Measurements from ENCODE around the gene DCLK3.

DCLK3 gene

GRCh38 chr3:36765104-36765503, 751 bp upstream of the DCLK3 start:
- no peak for DNase-seq

GRCh38 chr3:36764704-36765038, 318 bp upstream of the DCLK3 start:
- DNase-seq, result no peak

GRCh38 chr3:36762918-36763849, 1.2 kb downstream of the DCLK3 start:
- DNase-seq, result no peak

DNA sequence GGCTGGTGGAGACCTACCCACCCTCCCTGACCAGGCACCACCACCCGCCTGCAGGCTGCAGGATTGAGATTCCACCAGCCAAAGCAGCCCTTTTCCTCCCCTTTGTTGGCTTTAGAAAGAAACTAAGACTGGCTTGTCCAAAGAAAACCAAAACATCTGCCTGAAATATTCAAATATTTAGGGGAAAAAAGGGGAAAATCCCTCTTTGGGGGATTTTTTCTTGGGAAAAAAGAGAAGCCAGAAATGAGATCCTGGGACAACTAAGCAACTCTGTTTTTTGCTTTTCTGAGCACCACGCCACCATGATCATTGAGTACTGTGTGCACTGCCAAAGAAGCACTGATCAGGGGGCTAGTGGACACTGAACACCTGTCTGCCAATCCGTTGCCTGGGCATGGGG, 2.6 kb downstream of the DCLK3 start:
- no peak for DNase-seq

GRCh38 chr3:36756269-36756668, 8.1 kb downstream of the DCLK3 start:
- DNase-seq, result no peak

- DNase-seq, result no peak
These were observed 13.0 kb downstream of the DCLK3 start for GRCh38 chr3:36751326-36751725.

DNA sequence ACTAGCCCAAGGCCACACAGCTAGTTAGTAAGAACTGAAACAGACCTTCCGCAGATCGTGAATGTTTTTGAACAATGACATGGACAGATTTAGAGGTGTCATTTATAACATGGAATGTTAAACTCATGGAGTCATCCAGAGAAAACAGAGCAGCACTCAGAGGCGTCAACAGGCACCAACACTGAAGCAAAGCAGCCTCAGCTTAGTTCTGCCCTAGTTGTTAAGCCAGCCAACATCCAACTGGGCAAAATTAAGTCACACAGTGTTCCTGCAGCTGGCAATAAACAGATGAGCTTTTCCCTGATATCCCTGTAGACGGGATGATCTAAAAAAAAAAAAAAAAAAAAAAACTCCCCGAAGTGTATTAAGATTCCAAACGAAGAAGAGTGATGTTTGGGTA, 13.6 kb downstream of the DCLK3 start:
- DNase-seq, result no peak

DNA sequence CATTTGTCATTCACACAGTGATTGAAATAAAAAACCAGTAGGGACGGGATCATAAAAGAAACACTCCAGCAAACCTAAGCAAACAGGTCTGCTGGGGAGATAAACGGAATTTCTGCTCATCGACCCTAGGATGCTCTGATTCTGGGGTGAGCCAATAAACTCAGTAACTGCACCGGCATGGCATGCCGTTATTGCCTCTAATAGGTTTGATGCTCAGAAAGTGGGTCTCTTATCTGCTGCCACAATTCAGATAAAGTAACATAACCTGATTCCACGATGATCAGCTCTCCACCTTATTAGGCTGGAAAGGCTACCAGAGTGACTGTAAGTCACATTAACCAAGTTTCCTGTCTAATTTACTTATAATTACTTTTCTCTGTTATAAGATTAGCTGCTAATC, 19.6 kb downstream of the DCLK3 start:
- no peak for DNase-seq

GRCh38 chr3:36743826-36744225, 20.5 kb downstream of the DCLK3 start:
- no peak for DNase-seq

DNA sequence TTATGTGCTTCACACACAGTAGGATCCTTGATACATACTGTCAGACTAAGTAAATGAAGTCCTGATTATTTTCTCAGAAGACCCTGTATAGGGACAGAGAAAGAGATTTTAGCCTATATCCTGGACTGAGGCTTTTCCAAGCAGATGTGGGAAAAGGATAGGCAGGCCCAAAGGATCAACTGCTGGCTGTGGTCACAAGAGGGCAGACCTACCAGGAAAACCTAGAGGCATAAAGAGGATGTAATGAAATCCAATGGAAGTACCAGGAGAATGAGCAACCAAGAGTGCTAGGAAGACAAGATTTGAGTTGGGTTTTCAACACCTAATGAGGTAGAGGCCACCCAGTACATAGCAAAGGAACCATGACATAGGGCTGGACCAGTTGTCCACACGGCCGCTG, 23.1 kb downstream of the DCLK3 start:
- DNase-seq, result no peak

DNA sequence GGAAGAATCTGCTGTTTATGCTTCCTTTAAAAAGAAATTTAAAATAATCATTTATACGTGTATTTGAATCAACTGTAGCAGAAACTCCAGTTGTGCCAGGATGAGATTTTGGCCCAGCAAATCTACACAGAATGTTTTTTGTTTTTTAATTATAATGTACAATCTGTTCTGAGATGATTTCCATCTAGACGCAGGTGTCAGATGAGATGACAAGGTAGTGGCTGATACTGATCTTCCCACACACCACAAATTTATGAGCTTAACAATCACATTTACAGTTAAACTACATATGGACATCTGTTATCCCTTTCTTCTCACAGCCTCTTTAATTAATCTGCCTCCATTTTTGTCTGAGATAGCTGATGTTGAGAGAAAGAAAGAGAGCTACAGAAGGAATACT, 23.6 kb downstream of the DCLK3 start:
- no peak for DNase-seq

GRCh38 chr3:36738702-36739101, 25.7 kb downstream of the DCLK3 start:
- DNase-seq, result no peak

GRCh38 chr3:36736301-36736700, 28.1 kb downstream of the DCLK3 start:
- no peak for DNase-seq

DNA sequence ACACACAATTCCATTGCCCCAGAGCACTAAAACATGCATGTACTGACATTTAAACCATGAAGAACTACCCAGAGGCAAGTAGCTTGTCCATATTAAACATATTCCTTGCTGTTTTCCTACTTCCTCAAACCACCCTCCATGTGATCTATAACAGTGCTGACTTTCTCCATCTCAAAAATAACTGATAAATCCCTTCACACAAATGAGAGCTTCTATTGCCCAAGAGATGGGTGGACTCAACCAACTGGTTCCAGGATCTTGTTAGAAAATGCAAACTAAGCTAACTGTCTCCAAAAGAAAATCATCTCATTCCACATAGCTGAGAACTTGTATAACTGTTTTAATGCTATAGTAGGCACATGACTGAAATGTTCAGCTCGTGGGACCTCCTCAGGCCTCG, 29.6 kb downstream of the DCLK3 start:
- no peak for DNase-seq

GRCh38 chr3:36733723-36734122, 30.6 kb downstream of the DCLK3 start:
- DNase-seq, result no peak

DNA sequence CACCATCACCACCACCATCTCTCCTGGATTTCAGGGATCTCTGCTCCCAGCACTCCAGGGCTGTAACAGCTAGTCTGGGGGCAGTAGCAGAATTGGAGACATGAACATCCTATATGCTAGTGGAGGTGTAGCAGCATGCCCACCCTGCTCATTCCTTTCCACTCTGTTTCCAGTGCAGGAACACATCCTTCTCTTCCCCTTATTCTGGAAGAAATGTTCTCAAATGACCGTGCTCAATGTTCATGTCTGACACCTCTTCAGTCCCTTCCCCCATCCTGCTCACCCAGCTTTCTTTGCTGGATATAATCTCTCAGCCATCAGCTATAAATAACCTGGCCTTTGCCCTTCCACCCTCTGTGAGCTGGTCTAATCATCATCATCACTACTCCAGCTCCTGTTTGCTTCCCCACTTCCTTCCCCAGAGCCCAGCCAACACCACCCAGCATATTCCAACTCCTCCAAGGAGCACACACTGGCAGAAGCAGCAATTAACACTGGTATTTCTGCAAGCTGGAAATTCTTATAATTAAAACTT, 31.1 kb downstream of the DCLK3 start:
- DNase-seq, result no peak

GRCh38 chr3:36730966-36731365, 33.4 kb downstream of the DCLK3 start:
- DNase-seq, result no peak

DNA sequence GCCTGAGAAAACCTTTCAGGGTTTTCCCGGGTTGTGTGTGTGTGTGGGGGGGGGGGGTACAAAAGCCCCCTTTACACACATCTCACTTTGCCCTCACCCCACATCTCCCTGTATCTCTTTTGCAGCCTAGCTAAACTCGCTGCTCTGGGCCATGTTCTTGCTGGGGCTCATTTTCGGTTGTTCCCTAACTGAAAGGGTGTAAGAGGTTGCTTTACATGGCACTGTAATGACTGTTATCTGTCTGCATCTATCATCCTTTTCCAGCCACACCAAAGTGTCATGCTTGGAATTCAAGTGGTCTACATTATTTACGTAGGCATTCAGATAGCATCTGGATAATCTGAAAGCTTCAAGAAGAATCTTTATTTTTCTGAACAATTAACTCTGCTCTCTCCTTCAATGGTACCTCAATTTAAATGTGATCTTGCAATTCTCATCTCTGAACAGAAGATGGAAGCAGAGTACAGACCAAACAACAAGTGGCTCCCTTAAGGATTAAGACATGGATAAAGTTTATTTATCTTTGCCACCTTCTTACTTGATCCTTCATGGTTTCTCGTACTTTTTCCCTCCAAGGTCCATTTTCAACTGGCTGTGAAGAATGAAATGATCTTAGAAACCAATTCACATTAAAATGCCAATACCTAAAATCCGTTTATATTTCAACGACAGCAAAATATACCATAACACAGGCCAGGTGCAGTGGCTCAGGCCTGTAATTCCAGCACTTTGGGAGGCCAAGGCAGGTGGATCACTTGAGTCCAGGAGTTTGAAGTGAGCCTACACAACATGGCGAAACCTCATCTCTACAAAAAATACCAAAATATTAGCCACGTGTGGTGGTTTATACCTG, 34.9 kb downstream of the DCLK3 start:
- no peak for DNase-seq

- no peak for DNase-seq
These were observed 49.8 kb downstream of the DCLK3 start for GRCh38 chr3:36714343-36715086.

DNA sequence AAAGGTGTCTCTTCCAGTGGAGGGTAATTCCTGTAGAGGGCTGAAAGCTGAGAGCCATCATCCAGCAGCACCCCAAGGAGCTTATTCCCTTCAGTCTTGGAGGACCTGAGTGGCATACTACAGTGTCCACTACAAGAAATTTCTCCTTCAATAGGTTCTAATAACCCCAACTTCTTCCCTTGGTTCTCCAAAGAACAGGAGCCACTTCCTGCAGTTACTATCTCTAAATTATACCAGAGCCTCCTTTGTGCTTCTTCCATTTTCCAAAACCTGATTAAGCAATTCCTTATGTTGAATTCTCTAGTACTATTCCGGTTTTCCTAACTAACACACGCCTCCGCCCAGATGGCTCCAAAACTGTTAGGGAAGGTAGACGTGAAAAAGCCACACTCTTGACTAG, 50.4 kb downstream of the DCLK3 start:
- no peak for DNase-seq

DNA sequence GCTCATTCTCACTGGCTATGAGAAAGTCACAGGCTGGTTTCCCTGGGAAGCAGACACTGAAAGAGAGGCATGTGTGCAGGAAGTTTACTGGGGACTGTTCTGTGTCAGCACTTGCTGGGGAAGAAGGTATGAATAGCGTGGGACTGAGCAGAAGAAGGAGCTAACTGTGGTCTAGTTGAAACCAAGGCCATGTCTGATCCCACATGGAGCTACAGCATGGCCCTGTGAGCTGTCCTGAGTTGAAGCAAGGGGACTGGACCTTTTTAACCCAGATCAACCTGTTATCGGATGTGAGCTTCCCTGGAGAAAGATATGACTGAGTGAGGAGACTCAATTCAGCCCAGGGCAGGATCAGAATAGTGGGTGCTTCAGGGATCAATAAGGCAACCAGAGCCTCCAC, 53.7 kb downstream of the DCLK3 start:
- no peak for DNase-seq

DNA sequence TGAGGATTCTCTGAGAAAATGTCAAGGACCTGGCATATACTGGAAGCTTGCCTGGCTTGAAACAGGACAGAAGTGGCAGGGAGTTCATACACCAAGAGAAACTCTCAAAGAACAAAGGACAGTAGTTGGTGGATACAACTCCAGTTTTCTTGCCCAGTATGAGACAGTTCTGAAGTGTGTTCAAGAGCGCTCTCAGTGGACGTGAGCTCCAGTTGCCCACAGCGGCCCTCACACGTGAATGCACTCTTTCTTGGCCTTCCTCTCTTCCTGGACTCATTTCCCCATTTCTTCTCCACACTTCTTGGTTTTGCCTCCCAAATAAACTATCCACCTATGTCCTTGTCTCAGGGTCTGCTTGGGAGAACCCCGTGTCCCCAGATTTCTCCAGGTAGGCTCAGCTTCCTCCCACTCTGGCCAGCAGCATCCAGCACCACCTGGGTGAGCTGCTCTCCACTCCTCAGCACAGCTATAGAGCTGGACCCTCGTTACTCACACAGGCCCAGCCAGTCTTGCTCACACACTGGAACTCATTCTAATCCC, 54.5 kb downstream of the DCLK3 start:
- DNase-seq, result no peak

DNA sequence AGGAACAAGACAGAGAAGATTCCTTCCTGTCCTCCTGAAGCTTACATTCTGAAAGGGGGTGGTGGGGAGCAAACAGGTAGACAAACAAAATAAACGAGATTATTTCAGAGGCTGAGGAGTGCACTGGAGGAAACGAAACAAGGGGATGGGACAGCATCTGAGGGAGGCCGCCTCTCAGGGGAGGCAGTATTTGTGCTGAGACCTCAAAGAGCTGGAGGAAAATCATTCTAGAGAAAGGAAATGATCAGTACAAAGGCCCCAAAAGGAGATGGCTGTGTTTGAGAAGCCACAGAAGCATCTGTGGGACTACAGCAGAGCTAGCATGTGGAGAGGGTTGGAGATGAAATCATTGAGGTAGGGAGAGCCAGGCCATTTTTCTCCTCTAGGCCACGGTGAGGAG, 55.1 kb downstream of the DCLK3 start:
- DNase-seq, result no peak

All from retina (tissue), 1 donor.